IMR-90 (cell line): ENCODE measurements around the gene CLEC3A.

Source experiments
- BHLHE40 ChIP-seq: fragments of 150-350 bp; IDR thresholded peaks from 2 replicates; pipeline ENCODE4 v1.6.1; 2016; ENCODE audit warnings: mild to moderate bottlenecking, low read depth, low read length
- CHD1 ChIP-seq: IDR thresholded peaks from 2 replicates; pipeline ENCODE4 v1.6.1; 2012; ENCODE audit warnings: low read depth, low read length, improper control_type of control experiment
- CTCF ChIP-seq: conservative IDR thresholded peaks from 2 replicates; pipeline ENCODE4 v1.5.1; 2012; ENCODE audit warnings: mild to moderate bottlenecking, low read depth, low read length, improper control_type of control experiment
- ELK1 ChIP-seq: fragments of 150-350 bp; IDR thresholded peaks from 2 replicates; pipeline ENCODE4 v1.6.1; 2016; ENCODE audit warnings: low read depth, mild to moderate bottlenecking, low read length, moderate library complexity, borderline replicate concordance
- MAFK ChIP-seq: IDR thresholded peaks from 2 replicates; pipeline ENCODE4 v1.6.1; 2012; ENCODE audit warnings: low read depth, low read length, improper control_type of control experiment
- MAZ ChIP-seq: IDR thresholded peaks from 2 replicates; pipeline ENCODE4 v1.6.1; 2012; ENCODE audit warnings: low read depth, mild to moderate bottlenecking, low read length, improper control_type of control experiment, moderate library complexity, borderline replicate concordance
- MXI1 ChIP-seq: IDR thresholded peaks from 2 replicates; pipeline ENCODE4 v1.6.1; 2012; ENCODE audit warnings: low read depth, mild to moderate bottlenecking, low read length, moderate library complexity, borderline replicate concordance
- NFE2L2 ChIP-seq: fragments of 150-350 bp; IDR thresholded peaks from 2 replicates; pipeline ENCODE4 v1.6.1; 2016; ENCODE audit warnings: low read depth, mild to moderate bottlenecking, low read length
- POLR2A ChIP-seq: IDR thresholded peaks from 2 replicates; pipeline ENCODE4 v1.6.1; 2012; ENCODE audit warnings: mild to moderate bottlenecking, low read depth, low read length
- RAD21 ChIP-seq: IDR thresholded peaks from 2 replicates; pipeline ENCODE4 v1.6.1; 2012; ENCODE audit warnings: low read length, improper control_type of control experiment
- RCOR1 ChIP-seq: IDR thresholded peaks from 2 replicates; pipeline ENCODE4 v1.6.1; 2012; ENCODE audit warnings: mild to moderate bottlenecking, low read length, improper control_type of control experiment; ENCODE audit not compliant: insufficient replicate concordance
- RFX5 ChIP-seq: IDR thresholded peaks from 2 replicates; pipeline ENCODE4 v1.8.0; 2012; ENCODE audit warnings: low read depth, mild to moderate bottlenecking, low read length, moderate library complexity
- SMC3 ChIP-seq: fragments of 150-350 bp; IDR thresholded peaks from 2 replicates; pipeline ENCODE4 v1.6.1; 2016; ENCODE audit warnings: low read depth, mild to moderate bottlenecking, antibody characterized with exemption, low read length, moderate library complexity
- USF2 ChIP-seq: fragments of 150-350 bp; IDR thresholded peaks from 2 replicates; pipeline ENCODE4 v1.6.1; 2017; ENCODE audit warnings: mild to moderate bottlenecking, antibody characterized with exemption, low read length, low read depth

- no peak for TF ChIP-seq SMC3
- no peak for TF ChIP-seq CTCF
- no peak for TF ChIP-seq MAZ
- TF ChIP-seq RFX5, result no peak
- TF ChIP-seq MAFK, result no peak
- TF ChIP-seq RAD21, result no peak
- no peak for TF ChIP-seq POLR2A
- TF ChIP-seq RCOR1, result no peak
- TF ChIP-seq MXI1, result no peak
- no peak for TF ChIP-seq BHLHE40
- TF ChIP-seq NFE2L2, result no peak
- TF ChIP-seq CHD1, result no peak
- no peak for TF ChIP-seq ELK1
- no peak for TF ChIP-seq USF2
Measured at GRCh38 chr16:78034530-78034929, 12.2 kb downstream of the CLEC3A start.
